Measurements from ENCODE around the gene CD300E. TPM values are rescaled to one million over a fixed set of nuclear protein-coding genes. Genes with fewer than 3 reads are reported as not detected.

CD300E gene
- total and polyA plus RNA-seq, 12 donors = 0.07 to 4.9 (median 0.35) TPM

GRCh38 chr17:74644419-74644818 lies 20.9 kb upstream of the CD300E start:
- H3K4me3 ChIP-seq = no peak overlapping the region

DNA sequence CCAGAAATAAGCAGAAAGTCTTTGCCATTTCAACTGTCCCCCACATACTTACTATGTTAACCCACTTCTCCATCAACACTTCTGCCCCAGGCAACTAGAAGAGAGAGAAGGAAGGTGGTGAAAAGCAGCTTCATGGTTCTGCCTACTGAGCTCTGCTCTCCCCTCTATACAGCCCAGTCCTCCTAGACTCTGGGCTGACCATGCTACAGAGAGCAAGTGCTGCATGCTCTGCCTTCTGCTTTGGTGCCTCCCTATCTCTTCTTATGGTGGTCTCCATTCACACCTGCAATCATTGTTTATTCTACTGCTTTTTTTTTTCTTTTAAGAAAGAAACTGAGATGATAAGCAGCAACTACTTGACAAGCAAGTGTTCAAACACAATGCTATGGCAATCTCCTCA lies 20.3 kb upstream of the CD300E start:
- no peak for DNase-seq
- ATAC-seq = no peak
- no peak overlapping the region for H3K4me3 ChIP-seq

More at GRCh38 chr17:74644419-74644818, 20.9 kb upstream of the CD300E start:
- intact Hi-C loops (cut with DNase I) = no loop called here
- no peak for TF ChIP-seq CTCF (IDR thresholded peaks at IDR 0.05)
- Histone ChIP-seq H3K27ac (no peak overlapping the region), H3K36me3 (no peaks in the 10 kb centered on the region), H3K27me3 (peaks cover 0 to 76% (median 48%) of the 10 kb centered on the region in 7 donors), H3K4me1 (peaks cover 0 to 27% (median 0%) of the 10 kb centered on the region in 9 donors), H3K9me3 (no peaks in the 10 kb centered on the region)
- WGBS, 2 donors = 83 to 89% methylated on average over 2 of the region's 2 CpGs
- DNase-seq (no peak), ATAC-seq (no peak)

GRCh38 chr17:74642995-74643394 lies 19.5 kb upstream of the CD300E start:
- WGBS, 2 donors = 77 to 81% methylated on average over 5 to 7 of the region's 7 CpGs
- H3K4me1 ChIP-seq = peaks cover 0 to 42% (median 0%) of the 10 kb centered on the region in 9 donors
- H3K27ac ChIP-seq = no peak overlapping the region
- TF ChIP-seq CTCF (IDR thresholded peaks at IDR 0.05) = no peak
- DNase-seq (no peak), ATAC-seq (no peak)
- peaks cover 0 to 81% (median 46%) of the 10 kb centered on the region in 7 donors for H3K27me3 ChIP-seq
- no peak overlapping the region for H3K4me3 ChIP-seq
- H3K36me3 ChIP-seq = no peaks in the 10 kb centered on the region
- intact Hi-C loops (cut with DNase I) = no loop called here
- no peaks in the 10 kb centered on the region for H3K9me3 ChIP-seq

More for the DNA sequence above, 20.3 kb upstream of the CD300E start:
- Histone ChIP-seq H3K27ac (no peak overlapping the region), H3K36me3 (no peaks in the 10 kb centered on the region), H3K27me3 (peaks cover 0 to 79% (median 48%) of the 10 kb centered on the region in 7 donors), H3K4me1 (peaks cover 0 to 33% (median 0%) of the 10 kb centered on the region in 9 donors), H3K9me3 (no peaks in the 10 kb centered on the region)
- intact Hi-C loops (cut with DNase I) = no loop called here
- no peak for TF ChIP-seq CTCF (IDR thresholded peaks at IDR 0.05)

- Histone ChIP-seq H3K27me3 (peaks cover 0 to 81% (median 49%) of the 10 kb centered on the region in 7 donors), H3K36me3 (no peaks in the 10 kb centered on the region), H3K4me1 (peaks cover 0 to 46% (median 0%) of the 10 kb centered on the region in 9 donors), H3K4me3 (no peak overlapping the region), H3K27ac (peak overlapping the region in 1 of 10 donors; percentile 84), H3K9me3 (no peaks in the 10 kb centered on the region)
- ATAC-seq (no peak), DNase-seq (no peak)
- no peak for TF ChIP-seq CTCF (IDR thresholded peaks at IDR 0.05)
- WGBS, 2 donors = 28 to 30% methylated on average over 4 of the region's 4 CpGs
- intact Hi-C loops (cut with DNase I) = no loop called here
Observed at GRCh38 chr17:74642556-74642955, 19.0 kb upstream of the CD300E start.

Data from heart right ventricle (tissue), 16 donors.